ENCODE data around the gene KLF11.

The KLF11 gene

GRCh38 chr2:10067881-10068280 lies 24.5 kb downstream of the KLF11 start:
- no peak for DNase-seq

- no peak for DNase-seq
Measured at GRCh38 chr2:10071176-10071575, 27.8 kb downstream of the KLF11 start.

- DNase-seq: peak; percentile 30
Measured at GRCh38 chr2:10071595-10071994, 28.2 kb downstream of the KLF11 start.

- DNase-seq: peak; percentile 89
Measured at GRCh38 chr2:10072656-10073480, 29.5 kb downstream of the KLF11 start.

- no peak for DNase-seq
Measured at GRCh38 chr2:10073706-10074105, 30.4 kb downstream of the KLF11 start.

GRCh38 chr2:10075101-10075500 lies 31.8 kb downstream of the KLF11 start:
- no peak for DNase-seq

- no peak for DNase-seq
Measured at GRCh38 chr2:10075571-10076209, 32.3 kb downstream of the KLF11 start.

GRCh38 chr2:10076511-10076910 lies 33.2 kb downstream of the KLF11 start:
- no peak for DNase-seq

- no peak for DNase-seq
Measured at GRCh38 chr2:10076988-10077527, 33.7 kb downstream of the KLF11 start.

- DNase-seq: no peak
Measured at GRCh38 chr2:10078001-10078400, 34.7 kb downstream of the KLF11 start.

- no peak for DNase-seq
Measured at GRCh38 chr2:10078704-10079265, 35.4 kb downstream of the KLF11 start.

- peak; percentile 25 for DNase-seq
Measured at GRCh38 chr2:10079266-10079869, 36.0 kb downstream of the KLF11 start.

- peak; percentile 23 for DNase-seq
Measured at GRCh38 chr2:10079870-10080535, 36.7 kb downstream of the KLF11 start, which contains the start of gene CYS1. Gene CYS1 (minus strand): TSS chr2:10080411. CDS start chr2:10080223, 188 bp downstream.

- no peak for DNase-seq
Measured at GRCh38 chr2:10080536-10081304, 37.4 kb downstream of the KLF11 start.

- DNase-seq: no peak
Measured at GRCh38 chr2:10083046-10083445, 39.7 kb downstream of the KLF11 start.

- peak; percentile 57 for DNase-seq
Measured at GRCh38 chr2:10083692-10084211, 40.4 kb downstream of the KLF11 start.

- no peak for DNase-seq
Measured at GRCh38 chr2:10084223-10084865, 41.0 kb downstream of the KLF11 start.

- DNase-seq: no peak
Measured at GRCh38 chr2:10085043-10085667, 41.8 kb downstream of the KLF11 start.

- DNase-seq: no peak
Measured at GRCh38 chr2:10085668-10086059, 42.3 kb downstream of the KLF11 start.

- DNase-seq: no peak
Measured at GRCh38 chr2:10086950-10087349, 43.6 kb downstream of the KLF11 start.

- peak; percentile 17 for DNase-seq
Measured at GRCh38 chr2:10087360-10087759, 44.0 kb downstream of the KLF11 start.
